Measurements from ENCODE around the gene EVI5.

Gene EVI5

DNA sequence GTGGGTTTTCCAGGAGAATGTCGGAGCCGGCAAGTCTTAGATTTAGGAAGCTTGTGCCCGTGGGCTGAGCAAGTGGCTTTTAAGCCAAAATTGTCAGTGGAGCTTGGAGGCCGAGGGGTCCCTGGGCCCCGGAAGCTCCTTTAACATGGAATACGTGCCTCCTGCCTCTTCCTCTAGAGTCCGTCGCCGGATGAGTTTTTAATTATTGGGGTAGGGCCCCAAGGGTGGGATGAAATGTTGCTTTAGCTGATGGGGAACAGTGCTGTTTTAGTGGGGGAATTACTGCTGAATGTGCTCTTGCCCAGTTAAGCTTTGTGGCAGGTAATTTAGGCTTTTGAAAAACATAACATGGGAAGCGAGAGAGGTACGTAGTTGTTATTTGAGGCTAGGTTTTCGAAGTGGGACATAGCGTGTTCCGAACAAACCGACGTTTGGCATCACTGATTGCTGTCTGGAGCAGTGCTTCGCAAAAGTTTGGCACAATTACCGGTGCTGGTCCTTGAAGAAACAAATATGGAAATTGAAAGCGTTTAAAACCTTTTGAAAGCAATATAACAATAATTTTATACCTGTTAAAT lies 47.7 kb upstream of the EVI5 start:
- H3K79me2 ChIP-seq (ENCODE audit: insufficient read depth, low read length): peaks cover 58% of the 10 kb centered on the region
- H2AFZ ChIP-seq (ENCODE audit: low read depth, low read length): peak overlapping the region; percentile 88
- peaks cover 49% of the 10 kb centered on the region for H3K4me1 ChIP-seq (ENCODE audit: insufficient read depth, low read length)
- DNase-seq: no peak
- H3K9me3 ChIP-seq (ENCODE audit: insufficient read depth, low read length, severe bottlenecking): no peaks in the 10 kb centered on the region
- TF ChIP-seq, protein P1, sequence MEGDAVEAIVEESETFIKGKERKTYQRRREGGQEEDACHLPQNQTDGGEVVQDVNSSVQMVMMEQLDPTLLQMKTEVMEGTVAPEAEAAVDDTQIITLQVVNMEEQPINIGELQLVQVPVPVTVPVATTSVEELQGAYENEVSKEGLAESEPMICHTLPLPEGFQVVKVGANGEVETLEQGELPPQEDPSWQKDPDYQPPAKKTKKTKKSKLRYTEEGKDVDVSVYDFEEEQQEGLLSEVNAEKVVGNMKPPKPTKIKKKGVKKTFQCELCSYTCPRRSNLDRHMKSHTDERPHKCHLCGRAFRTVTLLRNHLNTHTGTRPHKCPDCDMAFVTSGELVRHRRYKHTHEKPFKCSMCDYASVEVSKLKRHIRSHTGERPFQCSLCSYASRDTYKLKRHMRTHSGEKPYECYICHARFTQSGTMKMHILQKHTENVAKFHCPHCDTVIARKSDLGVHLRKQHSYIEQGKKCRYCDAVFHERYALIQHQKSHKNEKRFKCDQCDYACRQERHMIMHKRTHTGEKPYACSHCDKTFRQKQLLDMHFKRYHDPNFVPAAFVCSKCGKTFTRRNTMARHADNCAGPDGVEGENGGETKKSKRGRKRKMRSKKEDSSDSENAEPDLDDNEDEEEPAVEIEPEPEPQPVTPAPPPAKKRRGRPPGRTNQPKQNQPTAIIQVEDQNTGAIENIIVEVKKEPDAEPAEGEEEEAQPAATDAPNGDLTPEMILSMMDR (IDR thresholded peaks at IDR 0.05; ENCODE audit: borderline replicate concordance, extremely low read depth, low read length, poor library complexity, severe bottlenecking): no peak
- TF ChIP-seq EZH2 (IDR thresholded peaks at IDR 0.05; ENCODE audit: borderline replicate concordance, low read depth, low read length, severe bottlenecking): no peak
- H3K9ac ChIP-seq (ENCODE audit: low read depth, low read length): peak overlapping the region; percentile 82
- peak overlapping the region; percentile 78 to 83 for H3K4me3 ChIP-seq (ENCODE audit: low read depth in 1 of 2, low read length in 2 of 2)
- H3K27ac ChIP-seq (ENCODE audit: low read length): peak overlapping the region; percentile 97
- H3K36me3 ChIP-seq (ENCODE audit: insufficient read depth, low read length): peaks cover 57% of the 10 kb centered on the region
- H3K27me3 ChIP-seq (ENCODE audit: insufficient read depth, low read length, poor library complexity): no peaks in the 10 kb centered on the region
- peaks cover 54% of the 10 kb centered on the region for H4K20me1 ChIP-seq (ENCODE audit: insufficient read depth, low read length)
- peak overlapping the region; percentile 76 for H3K4me2 ChIP-seq (ENCODE audit: insufficient read depth, low read length)
- peak; percentile 6; the same call in 2 of the 3 replicates for ATAC-seq (ENCODE audit: insufficient read depth, low read depth)

DNA sequence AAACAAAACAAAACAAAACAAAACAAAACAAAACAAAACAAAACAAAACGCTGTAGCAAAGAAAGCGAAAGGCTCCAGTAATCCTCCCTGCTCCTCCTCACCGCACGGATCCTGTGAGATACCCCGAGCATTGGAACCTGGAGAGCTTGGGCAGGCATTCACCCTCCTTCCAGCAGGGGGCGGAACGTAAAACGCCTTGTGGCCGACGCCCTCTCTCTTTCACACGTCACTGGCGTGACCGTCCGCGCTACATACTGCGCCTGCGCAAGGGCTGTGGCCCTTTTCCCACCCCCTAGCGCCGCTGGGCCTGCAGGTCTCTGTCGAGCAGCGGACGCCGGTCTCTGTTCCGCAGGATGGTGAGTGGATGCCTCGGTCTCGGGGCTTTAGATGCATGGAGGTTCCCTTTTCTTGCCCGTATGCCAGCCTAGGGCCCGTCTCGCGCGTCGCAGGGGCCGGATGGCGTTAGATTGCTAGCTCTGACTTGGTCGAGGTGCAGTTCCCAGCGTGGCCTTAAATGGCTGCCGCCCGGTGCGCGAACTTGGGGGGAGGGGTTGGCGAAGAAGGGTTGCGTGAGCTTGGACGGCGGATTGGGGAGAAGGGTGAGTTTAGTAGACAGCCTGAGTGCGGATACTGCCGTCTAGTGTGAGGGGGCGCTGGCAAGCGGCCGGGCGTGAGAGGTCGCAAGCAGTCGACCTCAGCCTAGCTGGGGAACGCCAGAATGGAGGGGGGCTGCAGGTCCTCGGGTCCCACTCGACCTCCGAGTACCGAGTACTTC lies 47.0 kb upstream of the EVI5 start, which contains the start of gene RPL5:
RPL5 (plus strand) TSS at position 279 of the 775 bp plus-strand sequence; CDS start at position 354, 75 bp downstream.
- H3K27me3 ChIP-seq (ENCODE audit: insufficient read depth, low read length, poor library complexity): no peaks in the 10 kb centered on the region
- peak within 1 kb of the TSS; percentile 88 for H2AFZ ChIP-seq (ENCODE audit: low read depth, low read length)
- peaks cover 42% of the 10 kb centered on the region for H3K4me1 ChIP-seq (ENCODE audit: insufficient read depth, low read length)
- DNase-seq: peak; percentile 98
- peak; percentile 92 for ATAC-seq (ENCODE audit: insufficient read depth, low read depth)
- TF ChIP-seq EZH2 (IDR thresholded peaks at IDR 0.05; ENCODE audit: borderline replicate concordance, low read depth, low read length, severe bottlenecking): no peak
- TF ChIP-seq, protein P1 (IDR thresholded peaks at IDR 0.05; ENCODE audit: borderline replicate concordance, extremely low read depth, low read length, poor library complexity, severe bottlenecking): peak; percentile 94
- H3K4me2 ChIP-seq (ENCODE audit: insufficient read depth, low read length): peak within 1 kb of the TSS; percentile 76
- no peaks in the 10 kb centered on the region for H3K9me3 ChIP-seq (ENCODE audit: insufficient read depth, low read length, severe bottlenecking)
- H3K4me3 ChIP-seq (ENCODE audit: low read depth in 1 of 2, low read length in 2 of 2): peak within 1 kb of the TSS; percentile 78 to 83
- peak within 1 kb of the TSS; percentile 97 for H3K27ac ChIP-seq (ENCODE audit: low read length)
- peaks cover 51% of the 10 kb centered on the region for H3K79me2 ChIP-seq (ENCODE audit: insufficient read depth, low read length)
- peaks cover 50% of the 10 kb centered on the region for H3K36me3 ChIP-seq (ENCODE audit: insufficient read depth, low read length)
- peaks cover 47% of the 10 kb centered on the region for H4K20me1 ChIP-seq (ENCODE audit: insufficient read depth, low read length)
- peak within 1 kb of the TSS; percentile 82 for H3K9ac ChIP-seq (ENCODE audit: low read depth, low read length)

DNA sequence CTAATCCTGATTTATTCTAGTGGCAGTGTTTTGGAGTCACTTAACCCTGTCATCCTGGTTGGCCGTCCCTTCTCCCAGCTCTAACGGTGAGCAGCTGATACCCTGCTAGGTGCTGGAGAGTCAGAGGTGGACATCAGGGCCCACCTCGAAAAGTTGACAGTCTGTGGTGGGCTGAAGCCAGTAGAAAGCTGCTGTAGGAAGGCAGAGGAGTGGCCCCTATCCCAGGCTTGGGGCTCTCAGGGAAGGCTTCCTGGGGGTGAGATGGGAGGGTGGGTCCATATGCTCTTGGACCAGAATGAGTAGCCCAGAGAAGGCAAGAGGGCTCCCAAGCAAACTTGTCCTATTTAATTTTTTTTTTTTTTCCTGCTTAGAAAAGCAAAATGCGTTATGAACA lies 46.5 kb upstream of the EVI5 start:
- peak overlapping the region; percentile 63 for H3K4me2 ChIP-seq (ENCODE audit: insufficient read depth, low read length)
- no peak for TF ChIP-seq EZH2 (IDR thresholded peaks at IDR 0.05; ENCODE audit: borderline replicate concordance, low read depth, low read length, severe bottlenecking)
- TF ChIP-seq, protein P1 (IDR thresholded peaks at IDR 0.05; ENCODE audit: borderline replicate concordance, extremely low read depth, low read length, poor library complexity, severe bottlenecking): no peak
- H3K27ac ChIP-seq (ENCODE audit: low read length): peak overlapping the region; percentile 97; the same call in 1 of the 2 replicates
- H3K4me1 ChIP-seq (ENCODE audit: insufficient read depth, low read length): peaks cover 36% of the 10 kb centered on the region
- no peaks in the 10 kb centered on the region for H3K27me3 ChIP-seq (ENCODE audit: insufficient read depth, low read length, poor library complexity)
- peak overlapping the region; percentile 82 for H3K9ac ChIP-seq (ENCODE audit: low read depth, low read length)
- H2AFZ ChIP-seq (ENCODE audit: low read depth, low read length): peak overlapping the region; percentile 88
- ATAC-seq (ENCODE audit: insufficient read depth, low read depth) (no peak), DNase-seq (no peak)
- H3K4me3 ChIP-seq (ENCODE audit: low read depth in 1 of 2, low read length in 2 of 2): peak overlapping the region; percentile 78 to 83; a peak in 3 of 4 replicates
- peaks cover 45% of the 10 kb centered on the region for H3K79me2 ChIP-seq (ENCODE audit: insufficient read depth, low read length)
- H3K36me3 ChIP-seq (ENCODE audit: insufficient read depth, low read length): peaks cover 44% of the 10 kb centered on the region
- peaks cover 42% of the 10 kb centered on the region for H4K20me1 ChIP-seq (ENCODE audit: insufficient read depth, low read length)
- H3K9me3 ChIP-seq (ENCODE audit: insufficient read depth, low read length, severe bottlenecking): no peaks in the 10 kb centered on the region

Measured in DND-41 (cell line).